Activated naive CD8-positive, alpha-beta T cell treated with anti-CD3 and anti-CD28 coated beads, Interleukin-2, amount 50 U/mL, for 24 hours (primary cell): ENCODE data around the gene NMUR1.
"Not testable (repeated sequence)": the region's sequence is repeated elsewhere in the genome, so short reads cannot be mapped to it uniquely, and the experiment has no call there.

Experiments
- ATAC-seq: fragments of 150-1000 bp; cut with Tn5 transposase; one replicate; pipeline ENCODE4 v1.10.0; 2021
- DNase-seq: peaks from one replicate; pipeline ENCODE4 v3.0.0; 2021
- H3K27ac Mint-ChIP-seq: one replicate; pipeline ENCODE4 v1.8.0; 2021; ENCODE audit warnings: mild to moderate bottlenecking, mixed read lengths
- H3K27me3 Mint-ChIP-seq: one replicate; pipeline ENCODE4 v1.8.0; 2021; ENCODE audit warnings: mixed read lengths
- H3K36me3 Mint-ChIP-seq: one replicate; pipeline ENCODE4 v1.8.0; 2021; ENCODE audit warnings: low read depth, mixed read lengths
- H3K4me1 Mint-ChIP-seq: one replicate; pipeline ENCODE4 v1.8.0; 2021; ENCODE audit warnings: mixed read lengths
- H3K4me3 Mint-ChIP-seq: one replicate; pipeline ENCODE4 v1.8.0; 2021; ENCODE audit warnings: mild to moderate bottlenecking, moderate library complexity, mixed read lengths
- H3K9me3 Mint-ChIP-seq: one replicate; pipeline ENCODE4 v1.8.0; 2021; ENCODE audit warnings: mixed read lengths

Gene NMUR1

GRCh38 chr2:231530099-231531011 is at the start of gene NMUR1:
Gene NMUR1, minus strand, starts transcription at chr2:231530445. Its CDS starts 84 bp downstream, at chr2:231530361.
- peak; percentile 90 for ATAC-seq
- DNase-seq = peak; percentile 79
- H3K4me3 Mint-ChIP-seq = peak within 1 kb of the TSS; percentile 42
- peaks cover 13% of the 10 kb centered on the region for H3K4me1 Mint-ChIP-seq
- H3K9me3 Mint-ChIP-seq = no peaks in the 10 kb centered on the region
- no peaks in the 10 kb centered on the region for H3K36me3 Mint-ChIP-seq
- no peak within 1 kb of the TSS for H3K27ac Mint-ChIP-seq
- peaks cover 22% of the 10 kb centered on the region for H3K27me3 Mint-ChIP-seq

- no peak overlapping the region for H3K4me3 Mint-ChIP-seq
- H3K4me1 Mint-ChIP-seq = no peaks in the 10 kb centered on the region
- H3K36me3 Mint-ChIP-seq = peaks cover 2% of the 10 kb centered on the region
- no peak overlapping the region for H3K27ac Mint-ChIP-seq
- DNase-seq = no peak
- H3K27me3 Mint-ChIP-seq = peaks cover 6% of the 10 kb centered on the region
- ATAC-seq = no peak
- peaks cover 5% of the 10 kb centered on the region for H3K9me3 Mint-ChIP-seq
Observed at GRCh38 chr2:231579560-231579959, 49.3 kb upstream of the NMUR1 start.

- ATAC-seq, H3K27ac Mint-ChIP-seq, H3K4me3 Mint-ChIP-seq, H3K27me3 Mint-ChIP-seq, H3K9me3 Mint-ChIP-seq, H3K4me1 Mint-ChIP-seq, H3K36me3 Mint-ChIP-seq, DNase-seq: not testable (repeated sequence)
Observed at GRCh38 chr2:231578655-231579054, 48.4 kb upstream of the NMUR1 start.

- Mint-ChIP-seq H3K27me3 (peaks cover 5% of the 10 kb centered on the region), H3K27ac (no peak overlapping the region), H3K9me3 (peaks cover 5% of the 10 kb centered on the region), H3K36me3 (peaks cover 2% of the 10 kb centered on the region), H3K4me3 (no peak overlapping the region), H3K4me1 (no peaks in the 10 kb centered on the region)
- no peak for ATAC-seq
- no peak for DNase-seq
Observed at GRCh38 chr2:231576465-231576864, 46.2 kb upstream of the NMUR1 start.

GRCh38 chr2:231575612-231576256 is 45.5 kb upstream of the NMUR1 start:
- H3K27me3 Mint-ChIP-seq = peaks cover 5% of the 10 kb centered on the region
- no peak overlapping the region for H3K4me3 Mint-ChIP-seq
- H3K9me3 Mint-ChIP-seq = peaks cover 5% of the 10 kb centered on the region
- DNase-seq (no peak), ATAC-seq (no peak)
- H3K36me3 Mint-ChIP-seq = peaks cover 2% of the 10 kb centered on the region
- no peak overlapping the region for H3K27ac Mint-ChIP-seq
- no peaks in the 10 kb centered on the region for H3K4me1 Mint-ChIP-seq

- Mint-ChIP-seq H3K27ac (no peak overlapping the region), H3K4me3 (no peak overlapping the region), H3K9me3 (no peaks in the 10 kb centered on the region), H3K4me1 (peaks cover 3% of the 10 kb centered on the region), H3K36me3 (no peaks in the 10 kb centered on the region), H3K27me3 (peaks cover 1% of the 10 kb centered on the region)
- no peak for ATAC-seq
- no peak for DNase-seq
Observed at GRCh38 chr2:231573698-231574421, 43.6 kb upstream of the NMUR1 start.

- Mint-ChIP-seq H3K4me1 (peaks cover 9% of the 10 kb centered on the region), H3K27me3 (peaks cover 1% of the 10 kb centered on the region)
- no peak for ATAC-seq
Observed at GRCh38 chr2:231573096-231573495, 42.9 kb upstream of the NMUR1 start.

GRCh38 chr2:231571661-231572191 is 41.5 kb upstream of the NMUR1 start:
- ATAC-seq = no peak
- peaks cover 1% of the 10 kb centered on the region for H3K27me3 Mint-ChIP-seq

More at GRCh38 chr2:231573096-231573495, 42.9 kb upstream of the NMUR1 start:
- Mint-ChIP-seq H3K27ac (no peak overlapping the region), H3K9me3 (no peaks in the 10 kb centered on the region), H3K36me3 (no peaks in the 10 kb centered on the region), H3K4me3 (no peak overlapping the region)
- DNase-seq = no peak

GRCh38 chr2:231570915-231571314 is 40.7 kb upstream of the NMUR1 start:
- H3K27ac Mint-ChIP-seq, H3K36me3 Mint-ChIP-seq, H3K4me3 Mint-ChIP-seq, H3K9me3 Mint-ChIP-seq, H3K4me1 Mint-ChIP-seq, ATAC-seq, H3K27me3 Mint-ChIP-seq, DNase-seq: not testable (repeated sequence)

More at GRCh38 chr2:231571661-231572191, 41.5 kb upstream of the NMUR1 start:
- no peaks in the 10 kb centered on the region for H3K9me3 Mint-ChIP-seq
- peaks cover 9% of the 10 kb centered on the region for H3K4me1 Mint-ChIP-seq
- H3K27ac Mint-ChIP-seq = no peak overlapping the region
- no peaks in the 10 kb centered on the region for H3K36me3 Mint-ChIP-seq
- no peak overlapping the region for H3K4me3 Mint-ChIP-seq
- no peak for DNase-seq

- peak overlapping the region; percentile 46 for H3K27ac Mint-ChIP-seq
- H3K27me3 Mint-ChIP-seq = peaks cover 1% of the 10 kb centered on the region
- no peaks in the 10 kb centered on the region for H3K9me3 Mint-ChIP-seq
- ATAC-seq (peak; percentile 97), DNase-seq (peak; percentile 29)
- H3K4me3 Mint-ChIP-seq = no peak overlapping the region
- H3K36me3 Mint-ChIP-seq = no peaks in the 10 kb centered on the region
- H3K4me1 Mint-ChIP-seq = peaks cover 9% of the 10 kb centered on the region
Observed at GRCh38 chr2:231568785-231569435, 38.7 kb upstream of the NMUR1 start.

GRCh38 chr2:231568098-231568784 is 38.0 kb upstream of the NMUR1 start:
- DNase-seq = no peak

GRCh38 chr2:231567159-231567558 is 36.9 kb upstream of the NMUR1 start:
- peaks cover 9% of the 10 kb centered on the region for H3K4me1 Mint-ChIP-seq
- no peak overlapping the region for H3K4me3 Mint-ChIP-seq
- H3K27ac Mint-ChIP-seq = no peak overlapping the region
- H3K36me3 Mint-ChIP-seq = no peaks in the 10 kb centered on the region
- ATAC-seq = no peak
- H3K27me3 Mint-ChIP-seq = peaks cover 1% of the 10 kb centered on the region
- H3K9me3 Mint-ChIP-seq = no peaks in the 10 kb centered on the region
- DNase-seq = no peak

More at GRCh38 chr2:231568098-231568784, 38.0 kb upstream of the NMUR1 start:
- peaks cover 1% of the 10 kb centered on the region for H3K27me3 Mint-ChIP-seq
- peaks cover 9% of the 10 kb centered on the region for H3K4me1 Mint-ChIP-seq
- no peaks in the 10 kb centered on the region for H3K36me3 Mint-ChIP-seq
- H3K9me3 Mint-ChIP-seq = no peaks in the 10 kb centered on the region
- ATAC-seq = no peak
- peak overlapping the region; percentile 46 for H3K27ac Mint-ChIP-seq
- no peak overlapping the region for H3K4me3 Mint-ChIP-seq

GRCh38 chr2:231565887-231566594 is 35.8 kb upstream of the NMUR1 start:
- H3K27me3 Mint-ChIP-seq = peaks cover 1% of the 10 kb centered on the region
- no peaks in the 10 kb centered on the region for H3K36me3 Mint-ChIP-seq
- H3K4me1 Mint-ChIP-seq = peaks cover 9% of the 10 kb centered on the region
- DNase-seq (no peak), ATAC-seq (no peak)
- no peak overlapping the region for H3K4me3 Mint-ChIP-seq
- no peak overlapping the region for H3K27ac Mint-ChIP-seq
- H3K9me3 Mint-ChIP-seq = no peaks in the 10 kb centered on the region
